Measurements from ENCODE around the gene ZNF598.
"Not testable (repeated sequence)": the region's sequence is repeated elsewhere in the genome, so short reads cannot be mapped to it uniquely, and the experiment has no call there.

The ZNF598 gene

GRCh38 chr16:1958143-1958491 lies 51.5 kb downstream of the ZNF598 start:
- DNase-seq (ENCODE audit: low spot score) = not testable (repeated sequence)

- not testable (repeated sequence) for DNase-seq (ENCODE audit: low spot score)
Observed at GRCh38 chr16:1957434-1958142, 52.0 kb downstream of the ZNF598 start.

- no peak for DNase-seq (ENCODE audit: low spot score)
Observed at GRCh38 chr16:1953734-1954133, 55.9 kb downstream of the ZNF598 start.

GRCh38 chr16:1950559-1950958 lies 59.1 kb downstream of the ZNF598 start:
- DNase-seq (ENCODE audit: low spot score) = no peak

GRCh38 chr16:1950047-1950446 lies 59.6 kb downstream of the ZNF598 start:
- DNase-seq (ENCODE audit: low spot score) = no peak

- DNase-seq (ENCODE audit: low spot score) = no peak
Observed at GRCh38 chr16:1949507-1949906, 60.1 kb downstream of the ZNF598 start.

Measured in ecto neural progenitor cell (in vitro differentiated cells).